ENCODE measurements around the gene PPP1R15A. TPM values are rescaled to one million over a fixed set of nuclear protein-coding genes. Genes with fewer than 3 reads are reported as not detected.
"Not testable (repeated sequence)": the region's sequence is repeated elsewhere in the genome, so short reads cannot be mapped to it uniquely, and the experiment has no call there.

The PPP1R15A gene
- polyA plus RNA-seq, 4 donors: 35.7 to 41.1 (median 36.2) TPM

GRCh38 chr19:48858984-48859710 lies 13.1 kb upstream of the PPP1R15A start:
- DNase-seq (ENCODE audit: low read depth in 4 of 4, low spot score in 3 of 4): no peak

GRCh38 chr19:48859711-48860572 lies 12.3 kb upstream of the PPP1R15A start:
- no peak for DNase-seq (ENCODE audit: low read depth in 4 of 4, low spot score in 3 of 4)

- DNase-seq (ENCODE audit: low read depth in 4 of 4, low spot score in 3 of 4): no peak
Measured at GRCh38 chr19:48861313-48861712, 10.9 kb upstream of the PPP1R15A start.

- no peak for DNase-seq (ENCODE audit: low read depth in 4 of 4, low spot score in 3 of 4)
Measured at GRCh38 chr19:48862827-48863226, 9.4 kb upstream of the PPP1R15A start.

- no peak for DNase-seq (ENCODE audit: low read depth in 4 of 4, low spot score in 3 of 4)
Measured at GRCh38 chr19:48866692-48867091, 5.5 kb upstream of the PPP1R15A start.

- DNase-seq (ENCODE audit: low read depth in 4 of 4, low spot score in 3 of 4): peak in 1 of 4 donors; percentile 28
Measured at GRCh38 chr19:48867123-48867745, 5.0 kb upstream of the PPP1R15A start.

- no peak for DNase-seq (ENCODE audit: low read depth in 4 of 4, low spot score in 3 of 4)
Measured at GRCh38 chr19:48867746-48868113, 4.5 kb upstream of the PPP1R15A start.

GRCh38 chr19:48868114-48868886 lies 3.9 kb upstream of the PPP1R15A start, which contains the start of gene PLEKHA4:
Gene PLEKHA4, minus strand, starts transcription at chr19:48868617. Its CDS starts 997 bp downstream, at chr19:48867620.
- DNase-seq (ENCODE audit: low read depth in 4 of 4, low spot score in 3 of 4): no peak

- no peak for DNase-seq (ENCODE audit: low read depth in 4 of 4, low spot score in 3 of 4)
Measured at GRCh38 chr19:48870048-48870447, 2.2 kb upstream of the PPP1R15A start.

GRCh38 chr19:48871471-48872181 lies 595 bp upstream of the PPP1R15A start:
- not testable (repeated sequence) for DNase-seq (ENCODE audit: low read depth in 4 of 4, low spot score in 3 of 4)

- peak in 3 of 4 donors; percentile 77 to 86 (median 80) for DNase-seq (ENCODE audit: low read depth in 4 of 4, low spot score in 3 of 4)
Measured at GRCh38 chr19:48872884-48873475, 759 bp downstream of the PPP1R15A start.

GRCh38 chr19:48873476-48874302 lies 1.5 kb downstream of the PPP1R15A start:
- DNase-seq (ENCODE audit: low read depth in 4 of 4, low spot score in 3 of 4): no peak

GRCh38 chr19:48874303-48875135 lies 2.3 kb downstream of the PPP1R15A start:
- DNase-seq (ENCODE audit: low read depth in 4 of 4, low spot score in 3 of 4): no peak

GRCh38 chr19:48876043-48876981 lies 4.1 kb downstream of the PPP1R15A start:
- not testable (repeated sequence) for DNase-seq (ENCODE audit: low read depth in 4 of 4, low spot score in 3 of 4)

- no peak for DNase-seq (ENCODE audit: low read depth in 4 of 4, low spot score in 3 of 4)
Measured at GRCh38 chr19:48877855-48878195, 5.6 kb downstream of the PPP1R15A start.

- DNase-seq (ENCODE audit: low read depth in 4 of 4, low spot score in 3 of 4): no peak
Measured at GRCh38 chr19:48878196-48879024, 6.2 kb downstream of the PPP1R15A start.
